Spleen (tissue), 11 donors: Measurements from ENCODE around the gene KCNJ16. TPM values are rescaled to one million over a fixed set of nuclear protein-coding genes. Genes with fewer than 3 reads are reported as not detected.

Experiments used
- DNase-seq: peaks from one replicate; pipeline ENCODE4 v3.0.0-alpha.2; 2020
- H3K27ac ChIP-seq, 8 donors: fragments of 200-600 bp; sonication (generic) in 7 of 8; 1 replicate in 4 of 8; 2 replicates in 4 of 8; pipeline versions ENCODE4 v1.5.0 to v1.8.0; 2016 to 2021; ENCODE audit warnings: inconsistent platforms in 4 of 8, mild to moderate bottlenecking in 4 of 8, moderate library complexity in 1 of 8
- H3K27me3 ChIP-seq, 7 donors: fragments of 200-600 bp; sonication (generic) in 6 of 7; replicated peaks in 1 of 7; 1 replicate in 4 of 7; 2 replicates in 3 of 7; pipeline versions ENCODE4 v1.5.0 to v1.8.0; 2016 to 2021; ENCODE audit warnings: inconsistent platforms in 3 of 7, mild to moderate bottlenecking in 1 of 7
- H3K36me3 ChIP-seq, 6 donors: fragments of 200-600 bp; sonication (generic) in 5 of 6; 1 replicate in 4 of 6; 2 replicates in 2 of 6; pipeline versions ENCODE4 v1.5.0 to v1.8.0; 2016 to 2021; ENCODE audit warnings: inconsistent platforms in 2 of 6
- H3K4me1 ChIP-seq, 6 donors: fragments of 200-600 bp; sonication (generic) in 5 of 6; 1 replicate in 3 of 6; 2 replicates in 3 of 6; pipeline versions ENCODE4 v1.5.0 to v1.8.0; 2016 to 2021; ENCODE audit warnings: inconsistent platforms in 3 of 6
- H3K4me3 ChIP-seq, 8 donors: fragments of 200-600 bp; sonication (generic) in 7 of 8; 1 replicate in 4 of 8; 2 replicates in 4 of 8; pipeline versions ENCODE4 v1.5.0 to v1.8.0; 2016 to 2021; ENCODE audit warnings: inconsistent platforms in 4 of 8, mild to moderate bottlenecking in 4 of 8, moderate library complexity in 2 of 8
- H3K9me3 ChIP-seq, 8 donors: fragments of 200-600 bp; sonication (generic) in 7 of 8; 1 replicate in 4 of 8; 2 replicates in 4 of 8; pipeline versions ENCODE4 v1.5.0 to v1.8.0; 2016 to 2021; ENCODE audit warnings: inconsistent platforms in 4 of 8
- POLR2A ChIP-seq, 3 donors: fragments of 450-650 bp; IDR thresholded peaks; one replicate each; pipeline ENCODE4 v1.5.1; 2017; ENCODE audit warnings: antibody characterized with exemption in 3 of 3, mild to moderate bottlenecking in 1 of 3
- POLR2AphosphoS5 ChIP-seq, 3 donors: sonication (generic); formaldehyde crosslinking; IDR thresholded peaks; one replicate each; pipeline ENCODE4 v1.5.1; 2017; ENCODE audit warnings: antibody characterized with exemption in 3 of 3
- WGBS, 5 donors: extraction: QIAGEN DNeasy Blood & Tissue Kit in 3 of 5; methylation state at CpG; one replicate each; pipeline versions ENCODE4 v1.1.5 to v1.1.7; 2013 to 2018; 5-methylcytosine and 5-hydroxymethylcytosine counted together
- intact Hi-C: fragments of 100-400 bp; cut with DNase I; formaldehyde crosslinking; loops from one replicate; pipeline ENCODE4 v1.15.0; 2023; ENCODE audit warnings: low total_unique reads
- polyA plus RNA-seq, 3 donors: library from polyadenylated mRNA; stranded (reverse); fragments of 200-250 nt; gene quantifications; one replicate each; pipeline ENCODE4 v1.2.1, GENCODE V29; 2013
- total RNA-seq, 7 donors: library from RNA; depleted of rRNA in 3 of 7; stranded (reverse); fragments of >200 nt in 3 of 7; fragmentation: NEBNext Ultra II Directional in 4 of 7; extraction: Animal tissue kit (Norgen Biotek cat#: 25700) in 4 of 7; gene quantifications; one replicate each; pipeline versions ENCODE4 v1.1.0 to v1.2.1, GENCODE V29; 2016 to 2021
- TF ChIP-seq, protein P1 (sequence below), 11 experiments: fragments of 200-600 bp in 7 of 11; fragments of 450-650 bp in 4 of 11; sonication (generic) in 4 of 11; IDR thresholded peaks in 8 of 11; conservative IDR thresholded peaks in 3 of 11; 1 replicate in 7 of 11; 2 replicates in 4 of 11; pipeline versions ENCODE4 v1.4.0 to v1.8.0; 2016 to 2021; ENCODE audit warnings: antibody characterized with exemption in 11 of 11, inconsistent platforms in 4 of 11, mild to moderate bottlenecking in 1 of 11
- donor health status: healthy with polysubstance abuse.
- donor health status: DM: no; HTN: no; CAD: no; lungs with moderate emphysema.
- donor health status: DM: no; HTN: no; CAD: no.
- donor health status: Bipolar disorder and iron deficiency.
- donor health status: healthy.
- donor health status: DM: no; HTN: no; CAD: no.
- donor health status: DM: yes; HTN: yes; CAD: no.

KCNJ16 gene
- total and polyA plus RNA-seq, 10 donors: 0.12 to 2.2 (median 0.86) TPM

DNA sequence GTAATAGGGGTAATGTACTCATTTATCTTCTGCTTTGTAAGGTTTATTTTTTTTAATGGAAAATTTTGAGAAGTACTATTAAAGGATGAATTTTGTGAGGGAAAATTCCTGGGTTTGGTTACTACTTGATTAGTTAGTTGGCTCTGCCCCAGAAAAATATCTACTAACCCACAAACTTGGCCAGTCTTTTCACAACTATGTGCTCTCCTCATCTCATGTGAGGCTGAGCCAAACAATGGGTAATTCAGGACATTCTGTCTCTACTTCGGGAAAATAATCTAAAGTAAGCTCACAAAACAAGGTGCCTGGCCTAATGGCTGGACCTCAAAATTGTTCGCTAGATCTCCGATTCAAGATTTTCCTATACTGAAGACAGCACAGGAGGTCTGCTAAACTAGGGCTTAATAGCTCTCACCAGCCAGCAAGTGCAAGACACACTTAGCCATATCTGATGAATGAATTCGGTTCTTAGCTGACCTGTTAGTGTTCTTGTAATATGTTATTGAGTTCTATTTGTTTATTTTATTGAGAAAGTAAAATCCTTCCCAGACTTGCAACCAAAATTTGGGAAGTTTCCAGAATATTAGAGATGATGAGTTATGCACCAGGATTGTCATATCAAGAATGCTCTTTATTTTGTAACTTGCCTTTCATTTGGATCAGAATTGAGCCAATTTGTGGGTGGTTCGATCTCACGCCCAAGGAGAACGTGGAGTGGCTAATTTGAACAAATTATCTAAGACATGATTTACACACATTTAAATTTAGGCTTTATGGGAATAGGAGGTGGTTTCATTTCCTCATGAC lies 5.7 kb downstream of the KCNJ16 start:
- WGBS, 5 donors: 64 to 75% (median 74%) methylated on average over 7 of the region's 7 CpGs

DNA sequence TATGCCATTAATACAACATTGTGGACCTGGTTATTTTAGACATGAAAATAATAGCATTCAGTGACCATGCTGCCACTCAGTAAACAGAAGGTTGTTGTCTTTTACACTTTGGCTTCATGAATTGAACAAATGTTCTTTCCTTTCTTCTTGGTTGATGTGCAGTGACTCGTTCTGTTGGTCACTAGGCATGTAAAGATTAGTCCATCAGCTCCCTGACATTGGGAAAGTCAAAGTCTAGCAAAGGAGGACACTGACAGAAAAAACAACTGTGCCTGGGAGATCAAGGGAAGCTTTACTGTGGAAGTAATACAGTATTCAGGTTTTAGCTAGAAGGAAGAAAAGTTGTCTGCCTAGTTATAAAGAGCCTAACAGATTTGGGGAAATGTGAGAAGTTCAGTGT lies 6.9 kb downstream of the KCNJ16 start:
- no peaks in the 10 kb centered on the region for H3K36me3 ChIP-seq
- H3K4me1 ChIP-seq: no peaks in the 10 kb centered on the region
- intact Hi-C loops: no loop called here
- H3K27me3 ChIP-seq: no peaks in the 10 kb centered on the region
- 53 to 89% (median 80%) methylated on average over 1 of the region's 1 CpG for WGBS, 5 donors
- TF ChIP-seq POLR2A (IDR thresholded peaks at IDR 0.05): no peak
- TF ChIP-seq, protein P1, sequence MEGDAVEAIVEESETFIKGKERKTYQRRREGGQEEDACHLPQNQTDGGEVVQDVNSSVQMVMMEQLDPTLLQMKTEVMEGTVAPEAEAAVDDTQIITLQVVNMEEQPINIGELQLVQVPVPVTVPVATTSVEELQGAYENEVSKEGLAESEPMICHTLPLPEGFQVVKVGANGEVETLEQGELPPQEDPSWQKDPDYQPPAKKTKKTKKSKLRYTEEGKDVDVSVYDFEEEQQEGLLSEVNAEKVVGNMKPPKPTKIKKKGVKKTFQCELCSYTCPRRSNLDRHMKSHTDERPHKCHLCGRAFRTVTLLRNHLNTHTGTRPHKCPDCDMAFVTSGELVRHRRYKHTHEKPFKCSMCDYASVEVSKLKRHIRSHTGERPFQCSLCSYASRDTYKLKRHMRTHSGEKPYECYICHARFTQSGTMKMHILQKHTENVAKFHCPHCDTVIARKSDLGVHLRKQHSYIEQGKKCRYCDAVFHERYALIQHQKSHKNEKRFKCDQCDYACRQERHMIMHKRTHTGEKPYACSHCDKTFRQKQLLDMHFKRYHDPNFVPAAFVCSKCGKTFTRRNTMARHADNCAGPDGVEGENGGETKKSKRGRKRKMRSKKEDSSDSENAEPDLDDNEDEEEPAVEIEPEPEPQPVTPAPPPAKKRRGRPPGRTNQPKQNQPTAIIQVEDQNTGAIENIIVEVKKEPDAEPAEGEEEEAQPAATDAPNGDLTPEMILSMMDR (IDR thresholded peaks at IDR 0.05 in 8 of 11, conservative IDR thresholded peaks at IDR 0.05 in 3 of 11): no peak
- no peak for TF ChIP-seq POLR2AphosphoS5 (IDR thresholded peaks at IDR 0.05)
- H3K4me3 ChIP-seq: no peak overlapping the region
- no peaks in the 10 kb centered on the region for H3K9me3 ChIP-seq
- DNase-seq: no peak
- H3K27ac ChIP-seq: no peak overlapping the region

More for the DNA sequence above, 5.7 kb downstream of the KCNJ16 start:
- Histone ChIP-seq H3K27me3 (no peaks in the 10 kb centered on the region), H3K36me3 (no peaks in the 10 kb centered on the region), H3K4me1 (no peaks in the 10 kb centered on the region), H3K4me3 (no peak overlapping the region), H3K27ac (no peak overlapping the region), H3K9me3 (no peaks in the 10 kb centered on the region)
- DNase-seq: no peak
- intact Hi-C loops: no loop called here
- TF ChIP-seq POLR2AphosphoS5 (IDR thresholded peaks at IDR 0.05): no peak
- TF ChIP-seq, protein P1 (IDR thresholded peaks at IDR 0.05 in 8 of 11, conservative IDR thresholded peaks at IDR 0.05 in 3 of 11): no peak
- no peak for TF ChIP-seq POLR2A (IDR thresholded peaks at IDR 0.05)

DNA sequence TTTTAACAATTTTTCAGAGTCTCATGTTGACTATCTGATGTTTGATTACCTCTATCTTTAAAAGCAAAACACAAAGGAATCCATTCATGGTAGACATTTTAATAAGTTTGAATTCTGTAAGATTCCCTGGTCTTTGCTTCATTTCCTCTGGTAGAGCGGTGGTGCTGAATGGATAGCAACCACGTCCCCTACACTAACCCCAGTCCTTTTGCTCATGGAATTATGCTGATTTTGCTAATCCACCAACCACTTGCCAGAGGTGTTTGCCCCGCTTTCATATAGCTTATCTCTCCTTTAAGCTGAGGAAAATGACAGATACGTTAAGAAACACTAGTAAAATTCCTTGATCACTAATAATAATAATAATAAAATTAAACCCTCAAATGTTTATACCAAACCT lies 9.5 kb downstream of the KCNJ16 start:
- no peaks in the 10 kb centered on the region for H3K9me3 ChIP-seq
- no peaks in the 10 kb centered on the region for H3K27me3 ChIP-seq
- no peak overlapping the region for H3K4me3 ChIP-seq
- no peak for DNase-seq
- TF ChIP-seq POLR2AphosphoS5 (IDR thresholded peaks at IDR 0.05) (no peak), POLR2A (IDR thresholded peaks at IDR 0.05) (no peak)
- TF ChIP-seq, protein P1 (IDR thresholded peaks at IDR 0.05 in 8 of 11, conservative IDR thresholded peaks at IDR 0.05 in 3 of 11): no peak
- 72 to 85% (median 75%) methylated on average over 4 of the region's 4 CpGs for WGBS, 5 donors
- H3K4me1 ChIP-seq: no peaks in the 10 kb centered on the region
- intact Hi-C loops: no loop called here
- H3K27ac ChIP-seq: no peak overlapping the region
- H3K36me3 ChIP-seq: no peaks in the 10 kb centered on the region

DNA sequence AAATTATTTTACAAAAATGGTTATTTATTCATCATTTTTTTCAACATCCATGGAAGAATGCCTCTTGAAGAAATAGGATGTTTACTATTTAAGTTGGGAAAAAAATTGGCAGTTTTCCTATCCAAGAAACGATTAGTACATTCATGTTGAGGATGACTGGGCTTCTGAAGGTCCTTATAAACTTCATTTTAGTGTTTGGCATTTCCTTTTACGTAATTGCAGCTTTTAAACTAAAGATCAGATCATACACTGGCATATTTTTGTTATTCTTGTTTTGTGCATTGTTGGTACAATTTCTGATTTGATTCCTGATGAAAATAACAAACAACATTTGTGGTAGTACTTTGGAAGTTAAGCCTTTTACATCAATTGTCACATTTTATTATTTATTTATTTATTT lies 11.5 kb downstream of the KCNJ16 start:
- Histone ChIP-seq H3K27me3 (no peaks in the 10 kb centered on the region), H3K4me1 (no peaks in the 10 kb centered on the region), H3K36me3 (no peaks in the 10 kb centered on the region), H3K27ac (no peak overlapping the region), H3K4me3 (no peak overlapping the region), H3K9me3 (no peaks in the 10 kb centered on the region)
- no peak for DNase-seq
- WGBS, 5 donors: 45 to 66% (median 49%) methylated on average over 2 of the region's 2 CpGs
- intact Hi-C loops: no loop called here
- TF ChIP-seq, protein P1 (IDR thresholded peaks at IDR 0.05 in 8 of 11, conservative IDR thresholded peaks at IDR 0.05 in 3 of 11): no peak
- TF ChIP-seq POLR2AphosphoS5 (IDR thresholded peaks at IDR 0.05) (no peak), POLR2A (IDR thresholded peaks at IDR 0.05) (no peak)
